H1 (cell line): ENCODE results near the gene TTC3. TPM values are rescaled to one million over a fixed set of nuclear protein-coding genes. Genes with fewer than 3 reads are reported as not detected.
"Not testable (repeated sequence)": the region's sequence is repeated elsewhere in the genome, so short reads cannot be mapped to it uniquely, and the experiment has no call there.

Source experiments
- CTCF ChIA-PET: fragments of 300-600 bp; sonication (Branson Sonifier 250); formaldehyde crosslinking; loops from one replicate; lab custom pipeline; 2021; ENCODE audit not compliant: partially characterized antibody; lab: Charles Lee
- POLR2A ChIA-PET: fragments of 300-600 bp; sonication (Branson Sonifier 250); formaldehyde crosslinking; loops from one replicate; lab custom pipeline; 2021; ENCODE audit warnings: inconsistent platforms; ENCODE audit not compliant: partially characterized antibody; lab: Charles Lee
- DNase-seq, 2 experiments: peaks; one replicate each; pipeline versions ENCODE4 v3.0.0 to v3.0.0-alpha.2; 2010 to 2022; ENCODE audit warnings: low spot score in 2 of 2, low read depth in 1 of 2, mixed read lengths in 1 of 2
- FAIRE-seq: peaks from 2 replicates; lab custom pipeline; 2011; peaks lifted over from hg19 to GRCh38; lab: Jason Lieb, UNC
- H2AFZ ChIP-seq: 2 replicates; pipeline ENCODE4 v1.8.1; 2012; ENCODE audit warnings: low read length, inconsistent platforms
- H2AK5ac ChIP-seq: 2 replicates; pipeline ENCODE4 v1.6.1; 2013; ENCODE audit warnings: low read depth, low read length
- H2BK120ac ChIP-seq: replicated peaks from 2 replicates; pipeline ENCODE3; 2013; ENCODE audit warnings: low read depth, low read length, inconsistent platforms
- H2BK12ac ChIP-seq: 2 replicates; pipeline ENCODE4 v1.6.1; 2013; ENCODE audit warnings: low read depth, low read length
- H2BK15ac ChIP-seq: 2 replicates; pipeline ENCODE4 v1.6.1; 2013; ENCODE audit warnings: low read length
- H2BK20ac ChIP-seq: 2 replicates; pipeline ENCODE4 v1.6.1; 2013; ENCODE audit warnings: low read length
- H2BK5ac ChIP-seq: 2 replicates; pipeline ENCODE4 v1.6.1; 2013; ENCODE audit warnings: low read depth, low read length
- H3K14ac ChIP-seq: 2 replicates; pipeline ENCODE4 v1.6.1; 2013; ENCODE audit warnings: inconsistent platforms; ENCODE audit not compliant: insufficient read length
- H3K18ac ChIP-seq: 2 replicates; pipeline ENCODE4 v1.6.1; 2013; ENCODE audit warnings: low read length; ENCODE audit errors: extremely low read depth
- H3K23ac ChIP-seq: 2 replicates; pipeline ENCODE4 v1.6.1; 2013; ENCODE audit warnings: inconsistent platforms; ENCODE audit not compliant: insufficient read length
- H3K23me2 ChIP-seq: 2 replicates; pipeline ENCODE4 v1.6.1; 2013; ENCODE audit warnings: low read depth, low read length
- H3K27ac ChIP-seq: 2 replicates; pipeline ENCODE4 v1.6.1; 2011; ENCODE audit warnings: low read depth, low read length, inconsistent platforms
- H3K27me3 ChIP-seq, 4 experiments: replicated peaks in 1 of 4; 1 replicate in 1 of 4; 2 replicates in 3 of 4; pipeline versions ENCODE4 v1.6.1 to v1.8.1; 2011 to 2013; ENCODE audit warnings: low read length in 3 of 4, mild to moderate bottlenecking in 3 of 4, inconsistent platforms in 2 of 4, mixed read lengths in 2 of 4, moderate library complexity in 1 of 4; ENCODE audit not compliant: control insufficient read depth in 3 of 4, insufficient read depth in 3 of 4; ENCODE audit errors: extremely low read depth in 1 of 4
- H3K36me3 ChIP-seq, 4 experiments: 2 replicates each; pipeline versions ENCODE4 v1.6.1 to v1.8.1; 2011 to 2013; ENCODE audit warnings: mild to moderate bottlenecking in 4 of 4, low read length in 3 of 4, moderate library complexity in 2 of 4, control low read depth in 1 of 4, inconsistent platforms in 1 of 4; ENCODE audit not compliant: insufficient read depth in 4 of 4, control insufficient read depth in 2 of 4
- H3K4ac ChIP-seq: replicated peaks from 2 replicates; pipeline ENCODE3; 2013; ENCODE audit warnings: low read length, low read depth, mixed read lengths, inconsistent platforms; ENCODE audit not compliant: insufficient read length
- H3K4me1 ChIP-seq, 4 experiments: replicated peaks in 1 of 4; 1 replicate in 1 of 4; 2 replicates in 3 of 4; pipeline versions ENCODE4 v1.6.1 to v1.8.1; 2011 to 2013; ENCODE audit warnings: low read length in 3 of 4, inconsistent platforms in 2 of 4, mixed read lengths in 1 of 4; ENCODE audit not compliant: insufficient read depth in 4 of 4, control insufficient read depth in 3 of 4
- H3K4me2 ChIP-seq, 2 experiments: 2 replicates each; pipeline versions ENCODE4 v1.6.1 to v1.8.1; 2011 to 2013; ENCODE audit warnings: low read depth in 2 of 2, low read length in 2 of 2, control low read depth in 1 of 2, inconsistent platforms in 1 of 2, mild to moderate bottlenecking in 1 of 2; ENCODE audit not compliant: insufficient read depth in 1 of 2
- H3K4me3 ChIP-seq, 4 experiments: fragments of 200-600, 300-600 bp in 1 of 4; sonication (generic), shearing (Covaris generic), sonication (Bioruptor Twin) in 1 of 4; 2 replicates each; pipeline versions ENCODE4 v1.5.1 to v1.8.1; 2011 to 2016; ENCODE audit warnings: low read length in 4 of 4, low read depth in 3 of 4, control low read depth in 2 of 4, inconsistent platforms in 2 of 4, mild to moderate bottlenecking in 2 of 4, mixed read lengths in 1 of 4, moderate library complexity in 1 of 4; ENCODE audit not compliant: insufficient read depth in 2 of 4; ENCODE audit errors: extremely low read depth in 1 of 4
- H3K56ac ChIP-seq: replicated peaks from 2 replicates; pipeline ENCODE3; 2013; ENCODE audit warnings: low read depth, mild to moderate bottlenecking, mixed read lengths, low read length, inconsistent platforms; ENCODE audit not compliant: insufficient read length
- H3K79me1 ChIP-seq: 2 replicates; pipeline ENCODE4 v1.6.1; 2013; ENCODE audit warnings: low read depth, low read length, control low read depth
- H3K79me2 ChIP-seq, 2 experiments: 2 replicates each; pipeline versions ENCODE4 v1.6.1 to v1.8.1; 2012 to 2013; ENCODE audit warnings: low read length in 2 of 2, mild to moderate bottlenecking in 2 of 2, inconsistent platforms in 1 of 2; ENCODE audit not compliant: insufficient read depth in 2 of 2, control insufficient read depth in 1 of 2
- H3K9ac ChIP-seq, 4 experiments: replicated peaks in 1 of 4; 1 replicate in 1 of 4; 2 replicates in 3 of 4; pipeline versions ENCODE4 v1.6.1 to v1.8.1; 2011 to 2013; ENCODE audit warnings: low read depth in 3 of 4, low read length in 3 of 4, control low read depth in 2 of 4, mild to moderate bottlenecking in 2 of 4, moderate library complexity in 2 of 4, inconsistent platforms in 1 of 4; ENCODE audit errors: extremely low read depth in 1 of 4
- H3K9me3 ChIP-seq, 2 experiments: 2 replicates each; pipeline versions ENCODE4 v1.6.1 to v1.8.1; 2012 to 2013; ENCODE audit warnings: mild to moderate bottlenecking in 2 of 2, moderate library complexity in 2 of 2, control low read depth in 1 of 2, inconsistent platforms in 1 of 2, low read depth in 1 of 2, low read length in 1 of 2, mixed read lengths in 1 of 2; ENCODE audit not compliant: insufficient read depth in 2 of 2
- H4K20me1 ChIP-seq, 2 experiments: replicated peaks in 1 of 2; 2 replicates each; pipeline versions ENCODE3 to v1.8.1; 2011 to 2013; ENCODE audit warnings: inconsistent platforms in 2 of 2, low read length in 2 of 2, mild to moderate bottlenecking in 1 of 2; ENCODE audit not compliant: insufficient read depth in 2 of 2, control insufficient read depth in 1 of 2
- H4K5ac ChIP-seq: 2 replicates; pipeline ENCODE4 v1.6.1; 2013; ENCODE audit warnings: low read length, low read depth, mixed read lengths, inconsistent platforms; ENCODE audit not compliant: insufficient read length
- H4K8ac ChIP-seq: 2 replicates; pipeline ENCODE4 v1.8.0; 2013; ENCODE audit warnings: mild to moderate bottlenecking, moderate library complexity, low read length, inconsistent platforms; ENCODE audit not compliant: insufficient read depth; ENCODE audit errors: extremely low read depth
- H4K91ac ChIP-seq: replicated peaks from 2 replicates; pipeline ENCODE3; 2013; ENCODE audit warnings: low read length, mixed read lengths, inconsistent platforms; ENCODE audit not compliant: insufficient read length
- WGBS, 2 experiments: shearing (Covaris generic) in 1 of 2; methylation state at CpG; one replicate each; pipeline versions ENCODE4 v1.1.6 to v1.1.7; 2013 to 2015; ENCODE audit warnings: low lambda C conversion rate in 2 of 2, mixed read lengths in 2 of 2, inconsistent platforms in 1 of 2, low coverage in 1 of 2, missing lambda C conversion rate in 1 of 2; ENCODE audit not compliant: insufficient replicate concordance in 2 of 2, insufficient coverage in 1 of 2, insufficient read length in 1 of 2; ENCODE audit errors: extremely low coverage in 1 of 2, missing lambda C conversion rate in 1 of 2; 5-methylcytosine and 5-hydroxymethylcytosine counted together
- polyA plus RNA-seq, 7 experiments: library from polyadenylated mRNA; depleted of rRNA in 3 of 7; stranded (reverse) in 5 of 7; unstranded in 2 of 7; fragments of >200 nt in 5 of 7; fragments of 200-250 nt in 2 of 7; gene quantifications; 1 replicate in 5 of 7; 2 replicates in 1 of 7; 4 replicates in 1 of 7; pipeline versions ENCODE4 v1.2.1 to v1.2.3, GENCODE V29; 2011 to 2013; ENCODE audit warnings: missing spikeins in 2 of 7, mixed read lengths in 2 of 7
- total RNA-seq: library from RNA; stranded (reverse); fragmentation: NEBNext Ultra II Directional; extraction: Animal tissue kit (Norgen Biotek cat#: 25700); gene quantifications from 2 replicates; pipeline ENCODE4 v1.2.1, GENCODE V29; 2021

TTC3 gene
- total and polyA plus RNA-seq, 2 of the 8 experiments (the other 6 are each of a cell fraction or from before 2014, with no cell fraction given), result 11.0 to 36.2 TPM

DNA sequence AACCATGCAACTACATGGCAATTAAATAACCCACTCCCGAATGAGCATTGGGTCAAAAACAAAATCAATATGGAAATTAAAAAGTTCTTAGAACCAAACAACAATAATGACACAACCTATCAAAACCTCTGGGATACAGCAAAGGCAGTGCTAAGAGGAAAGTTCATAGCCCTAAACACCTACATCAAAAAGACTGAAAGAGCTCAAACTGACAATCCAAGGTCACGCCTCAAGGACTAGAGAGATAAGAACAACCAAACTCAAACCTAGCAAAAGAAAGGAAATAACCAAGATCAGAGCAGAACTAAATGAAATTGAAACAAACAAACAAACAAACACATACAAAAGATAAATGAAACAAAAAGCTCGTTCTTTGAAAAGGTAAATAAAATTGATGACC, 23.3 kb upstream of the TTC3 start:
- H3K79me2 ChIP-seq, H3K4me2 ChIP-seq, FAIRE-seq, H2AFZ ChIP-seq, POLR2A ChIA-PET, DNase-seq, H3K56ac ChIP-seq, H3K18ac ChIP-seq, H3K79me1 ChIP-seq, H4K20me1 ChIP-seq, H4K5ac ChIP-seq, H3K27ac ChIP-seq, H4K91ac ChIP-seq, H2BK5ac ChIP-seq, H2BK12ac ChIP-seq, H2BK120ac ChIP-seq, H2BK20ac ChIP-seq, CTCF ChIA-PET, H2BK15ac ChIP-seq, H2AK5ac ChIP-seq, H3K36me3 ChIP-seq, H3K9ac ChIP-seq, H3K23ac ChIP-seq, H3K4me3 ChIP-seq, H3K23me2 ChIP-seq, H3K9me3 ChIP-seq, H3K4ac ChIP-seq, H3K14ac ChIP-seq, H4K8ac ChIP-seq: not testable (repeated sequence)
- Histone ChIP-seq H3K27me3 (peaks cover 0 to 39% (median 21%) of the 10 kb centered on the region in 4 experiments; a peak in 6 of 7 replicates), H3K4me1 (peaks cover 0 to 10% (median 5%) of the 10 kb centered on the region in 4 experiments; a peak in 5 of 7 replicates)
- 73% methylated on average over 3 of the region's 3 CpGs; no CpG with 5 or more reads in 1 of the 2 experiments for WGBS, 2 experiments
